ENCODE measurements around the gene NOB1.
"Not testable (repeated sequence)": the region's sequence is repeated elsewhere in the genome, so short reads cannot be mapped to it uniquely, and the experiment has no call there.

DNA sequence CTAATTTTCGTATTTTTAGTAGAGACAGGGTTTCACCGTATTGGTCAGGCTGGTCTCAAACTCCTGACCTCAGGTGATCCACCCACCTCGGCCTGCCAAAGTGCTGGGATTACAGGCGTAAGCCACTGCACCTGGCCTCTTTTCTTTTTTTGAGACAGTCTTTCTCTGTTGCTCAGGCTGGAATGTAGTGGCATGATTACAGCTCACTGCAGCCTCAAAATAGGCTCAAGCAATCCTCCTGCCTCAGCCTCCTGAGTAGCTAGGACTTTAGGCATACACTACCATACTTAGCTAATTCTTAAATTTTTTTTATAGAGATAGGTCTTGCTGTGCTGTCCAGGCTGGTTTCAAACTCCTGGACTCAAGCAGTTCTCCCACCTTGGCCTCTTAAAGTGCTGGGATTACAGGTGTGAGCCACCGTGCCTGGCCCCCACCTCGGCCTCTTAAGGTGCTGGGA is 36.7 kb upstream of the NOB1 start:
- TF ChIP-seq, protein P1, sequence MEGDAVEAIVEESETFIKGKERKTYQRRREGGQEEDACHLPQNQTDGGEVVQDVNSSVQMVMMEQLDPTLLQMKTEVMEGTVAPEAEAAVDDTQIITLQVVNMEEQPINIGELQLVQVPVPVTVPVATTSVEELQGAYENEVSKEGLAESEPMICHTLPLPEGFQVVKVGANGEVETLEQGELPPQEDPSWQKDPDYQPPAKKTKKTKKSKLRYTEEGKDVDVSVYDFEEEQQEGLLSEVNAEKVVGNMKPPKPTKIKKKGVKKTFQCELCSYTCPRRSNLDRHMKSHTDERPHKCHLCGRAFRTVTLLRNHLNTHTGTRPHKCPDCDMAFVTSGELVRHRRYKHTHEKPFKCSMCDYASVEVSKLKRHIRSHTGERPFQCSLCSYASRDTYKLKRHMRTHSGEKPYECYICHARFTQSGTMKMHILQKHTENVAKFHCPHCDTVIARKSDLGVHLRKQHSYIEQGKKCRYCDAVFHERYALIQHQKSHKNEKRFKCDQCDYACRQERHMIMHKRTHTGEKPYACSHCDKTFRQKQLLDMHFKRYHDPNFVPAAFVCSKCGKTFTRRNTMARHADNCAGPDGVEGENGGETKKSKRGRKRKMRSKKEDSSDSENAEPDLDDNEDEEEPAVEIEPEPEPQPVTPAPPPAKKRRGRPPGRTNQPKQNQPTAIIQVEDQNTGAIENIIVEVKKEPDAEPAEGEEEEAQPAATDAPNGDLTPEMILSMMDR (IDR thresholded peaks at IDR 0.05): not testable (repeated sequence)
- TF ChIP-seq POLR2A (IDR thresholded peaks at IDR 0.05): not testable (repeated sequence)
